Activated CD4-positive, CD25-positive, alpha-beta regulatory T cell treated with anti-CD3 and anti-CD28 coated beads, Interleukin-2, amount 50 U/mL, for 72 hours (primary cell): ENCODE measurements around the gene PRODH2.

Experiments used
- DNase-seq: peaks from one replicate; pipeline ENCODE4 v3.0.0; 2021

Gene PRODH2

GRCh38 chr19:35793381-35794165 is 19.1 kb downstream of the PRODH2 start:
- no peak for DNase-seq

- no peak for DNase-seq
Measured at GRCh38 chr19:35792888-35793287, 19.8 kb downstream of the PRODH2 start.

GRCh38 chr19:35792312-35792711 is 20.3 kb downstream of the PRODH2 start:
- DNase-seq, result no peak

GRCh38 chr19:35791814-35792279 is 20.8 kb downstream of the PRODH2 start:
- no peak for DNase-seq

- no peak for DNase-seq
Measured at GRCh38 chr19:35790981-35791813, 21.4 kb downstream of the PRODH2 start.

- no peak for DNase-seq
Measured at GRCh38 chr19:35789978-35790944, 22.4 kb downstream of the PRODH2 start.

GRCh38 chr19:35789195-35789977 is 23.3 kb downstream of the PRODH2 start:
- no peak for DNase-seq

- DNase-seq, result no peak
Measured at GRCh38 chr19:35788205-35788960, 24.3 kb downstream of the PRODH2 start.

GRCh38 chr19:35787227-35787799 is 25.3 kb downstream of the PRODH2 start:
- no peak for DNase-seq

GRCh38 chr19:35786299-35787160 is 26.1 kb downstream of the PRODH2 start:
- no peak for DNase-seq

GRCh38 chr19:35785339-35785627 is 27.4 kb downstream of the PRODH2 start:
- no peak for DNase-seq

GRCh38 chr19:35784503-35785338 is 27.9 kb downstream of the PRODH2 start:
- DNase-seq, result no peak

GRCh38 chr19:35783469-35784434 is 28.9 kb downstream of the PRODH2 start:
- DNase-seq, result no peak

GRCh38 chr19:35782589-35782988 is 30.1 kb downstream of the PRODH2 start:
- DNase-seq, result no peak

- DNase-seq, result no peak
Measured at GRCh38 chr19:35781650-35782049, 31.0 kb downstream of the PRODH2 start.

- no peak for DNase-seq
Measured at GRCh38 chr19:35780717-35781116, 31.9 kb downstream of the PRODH2 start.

GRCh38 chr19:35780058-35780457 is 32.6 kb downstream of the PRODH2 start:
- DNase-seq, result no peak

GRCh38 chr19:35779033-35779432 is 33.6 kb downstream of the PRODH2 start:
- DNase-seq, result no peak
